ENCODE measurements around the gene SHLD1. TPM values are rescaled to one million over a fixed set of nuclear protein-coding genes. Genes with fewer than 3 reads are reported as not detected.
A peak's percentile ranks its signal among the peaks of the same experiment; 100 is the strongest.
"Not testable (repeated sequence)": the region's sequence is repeated elsewhere in the genome, so short reads cannot be mapped to it uniquely, and the experiment has no call there.

Gene SHLD1
- total RNA-seq, 5 donors from 2014 or later (not counting 1 experiment from before 2014, with no cell fraction given): 10.0 to 15.8 (median 14.2) TPM

DNA sequence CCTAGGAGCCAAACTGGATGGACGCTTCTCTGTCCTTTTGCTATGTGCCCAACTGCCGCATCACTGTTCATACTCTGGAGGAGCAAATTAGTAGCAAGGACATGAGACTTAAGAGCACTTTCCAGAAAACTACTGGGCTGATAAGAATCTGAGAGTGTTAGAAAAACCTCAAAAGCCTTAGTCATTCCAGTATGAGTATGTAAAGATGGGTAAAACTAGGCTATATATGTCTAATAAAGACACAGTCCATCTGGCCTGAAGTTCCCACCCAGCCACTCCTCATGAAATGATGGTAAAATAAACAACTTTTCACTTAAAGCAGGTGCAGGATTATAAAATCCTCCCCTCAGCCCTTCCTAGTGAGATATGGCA is 30.6 kb downstream of the SHLD1 start:
- no peak overlapping the region for H3K4me3 Mint-ChIP-seq
- H3K9me3 Mint-ChIP-seq: no peaks in the 10 kb centered on the region
- ChIA-PET POLR2A (no interaction called here), CTCF (no interaction called here)
- H3K27me3 Mint-ChIP-seq: no peaks in the 10 kb centered on the region
- no peaks in the 10 kb centered on the region for H3K9me3 ChIP-seq
- H3K27me3 ChIP-seq (replicated peaks in 1 of 2; ENCODE audit: control insufficient read depth in 2 of 2, extremely low read depth in 1 of 2, insufficient read depth in 2 of 2, low read length in 1 of 2): no peaks in the 10 kb centered on the region
- peaks cover 5 to 45% of the 10 kb centered on the region in 2 donors for H3K36me3 ChIP-seq (ENCODE audit: control insufficient read depth in 2 of 2, extremely low read depth in 1 of 2, insufficient read depth in 1 of 2, low read length in 1 of 2)
- no peak overlapping the region for H3K4me3 ChIP-seq (ENCODE audit: control insufficient read depth in 1 of 2, extremely low read depth in 1 of 2, low read length in 1 of 2)
- H3K36me3 Mint-ChIP-seq: peaks cover 26% of the 10 kb centered on the region
- no peak overlapping the region for H3K27ac ChIP-seq (ENCODE audit: low read length)
- peaks cover 2 to 6% (median 4%) of the 10 kb centered on the region in 3 donors for H3K4me1 Mint-ChIP-seq
- ATAC-seq (replicated peaks in 1 of 4) (no peak), DNase-seq (no peak)
- 83% methylated on average over 1 of the region's 2 CpGs for WGBS (ENCODE audit: insufficient coverage)
- peak overlapping the region in 1 of 2 donors; percentile 48 for H3K27ac Mint-ChIP-seq
- no peaks in the 10 kb centered on the region for H3K4me1 ChIP-seq (ENCODE audit: control insufficient read depth in 1 of 2, extremely low read depth in 1 of 2, insufficient read depth in 2 of 2, low read length in 2 of 2)

DNA sequence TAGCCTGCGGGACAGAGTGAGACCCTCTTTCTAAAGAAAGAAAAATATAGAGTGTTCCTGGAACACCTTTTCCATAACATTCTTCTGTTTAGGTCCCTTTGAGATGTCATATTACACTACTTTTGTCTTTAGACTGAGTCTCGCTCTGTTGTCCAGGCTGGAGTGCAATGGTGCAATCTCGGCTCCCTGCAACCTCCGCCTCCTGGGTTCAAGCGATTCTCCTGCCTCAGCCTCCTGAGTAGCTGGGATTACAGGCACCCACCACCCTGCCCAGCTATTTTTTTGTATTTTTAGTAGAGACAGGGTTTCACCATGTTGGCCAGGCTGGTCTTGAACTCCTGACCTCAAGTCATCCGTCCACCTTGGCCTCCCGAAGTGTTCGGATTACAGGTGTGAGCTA is 31.2 kb downstream of the SHLD1 start:
- H3K36me3 ChIP-seq (ENCODE audit: control insufficient read depth in 2 of 2, extremely low read depth in 1 of 2, insufficient read depth in 1 of 2, low read length in 1 of 2): peaks cover 8 to 46% of the 10 kb centered on the region in 2 donors
- H3K9me3 Mint-ChIP-seq; H3K4me1 ChIP-seq (ENCODE audit: control insufficient read depth in 1 of 2, extremely low read depth in 1 of 2, insufficient read depth in 2 of 2, low read length in 2 of 2); H3K4me3 ChIP-seq (ENCODE audit: control insufficient read depth in 1 of 2, extremely low read depth in 1 of 2, low read length in 1 of 2); H3K27me3 Mint-ChIP-seq; DNase-seq; H3K4me3 Mint-ChIP-seq; H3K4me1 Mint-ChIP-seq; H3K27ac Mint-ChIP-seq; H3K27ac ChIP-seq (ENCODE audit: low read length); H3K9me3 ChIP-seq; ATAC-seq (replicated peaks in 1 of 4); H3K27me3 ChIP-seq (replicated peaks in 1 of 2; ENCODE audit: control insufficient read depth in 2 of 2, extremely low read depth in 1 of 2, insufficient read depth in 2 of 2, low read length in 1 of 2): not testable (repeated sequence)
- POLR2A ChIA-PET: interaction anchor here in 1 of 2 donors (0.5 kb wide), 1 partner anchor 37 kb away, joined by 4 read pairs; no protein-coding TSS in a partner anchor
- WGBS (ENCODE audit: insufficient coverage): 90% methylated on average over 4 of the region's 8 CpGs
- peaks cover 26% of the 10 kb centered on the region for H3K36me3 Mint-ChIP-seq
- CTCF ChIA-PET: interaction anchor here (0.5 to 1.4 kb wide), 3 partner anchors 23 to 240 kb away, joined by 3 to 4 read pairs (median 4); no protein-coding TSS in a partner anchor

DNA sequence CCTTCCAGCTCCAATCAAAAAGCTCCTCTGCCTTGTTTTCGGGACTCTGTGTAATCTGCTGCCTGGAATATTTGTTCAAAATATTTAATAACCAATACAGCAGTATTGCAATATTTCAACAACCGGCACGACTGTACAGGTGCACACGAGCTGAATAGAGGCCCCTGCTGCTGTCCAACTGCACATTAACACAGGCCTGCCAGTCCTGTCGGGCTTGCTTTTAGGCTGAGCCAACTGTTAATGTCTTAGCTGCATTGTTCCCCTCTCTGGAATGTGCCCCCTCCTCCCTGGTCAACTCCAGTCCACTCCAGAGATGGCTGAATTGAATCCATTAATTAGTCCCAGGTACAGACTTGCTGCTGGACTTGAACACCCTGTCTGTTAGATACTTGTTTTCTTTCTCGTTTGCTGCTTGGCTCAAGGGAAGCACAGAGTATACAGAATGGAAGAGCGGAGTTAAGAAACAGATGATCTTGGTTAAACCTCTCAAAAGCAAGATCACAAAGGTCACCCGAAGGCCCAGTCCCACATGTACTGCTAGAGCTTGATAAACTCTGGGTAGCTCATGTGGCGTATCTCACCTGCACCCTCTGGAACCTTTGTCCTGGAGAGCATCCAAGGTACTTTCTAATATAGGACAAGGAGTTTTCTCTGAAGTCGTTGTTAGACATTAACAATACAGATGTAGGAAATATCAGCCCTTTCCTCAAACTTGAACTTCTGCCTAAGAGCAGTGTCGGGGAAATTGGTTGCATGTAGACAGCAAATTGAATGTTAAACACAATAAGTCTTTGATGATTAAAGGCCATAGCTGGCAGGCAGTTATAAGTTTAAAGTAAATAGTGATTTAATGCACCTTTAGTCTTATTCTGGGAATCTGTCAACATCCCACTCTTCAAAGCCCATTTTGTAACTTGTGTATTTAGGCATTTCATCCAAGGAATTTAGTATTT is 31.9 kb downstream of the SHLD1 start:
- Histone ChIP-seq H3K9me3 (no peaks in the 10 kb centered on the region), H3K4me1 (ENCODE audit: control insufficient read depth in 1 of 2, extremely low read depth in 1 of 2, insufficient read depth in 2 of 2, low read length in 2 of 2) (no peaks in the 10 kb centered on the region), H3K4me3 (ENCODE audit: control insufficient read depth in 1 of 2, extremely low read depth in 1 of 2, low read length in 1 of 2) (no peak overlapping the region), H3K27ac (ENCODE audit: low read length) (no peak overlapping the region), H3K36me3 (ENCODE audit: control insufficient read depth in 2 of 2, extremely low read depth in 1 of 2, insufficient read depth in 1 of 2, low read length in 1 of 2) (peaks cover 8 to 41% of the 10 kb centered on the region in 2 donors), H3K27me3 (replicated peaks in 1 of 2; ENCODE audit: control insufficient read depth in 2 of 2, extremely low read depth in 1 of 2, insufficient read depth in 2 of 2, low read length in 1 of 2) (no peaks in the 10 kb centered on the region)
- no peak for DNase-seq
- ChIA-PET POLR2A (interaction anchor here in 1 of 2 donors (0.5 kb wide), 1 partner anchor 38 kb away, joined by 4 read pairs; no protein-coding TSS in a partner anchor), CTCF (interaction anchor here (0.5 to 1.4 kb wide), 4 partner anchors 24 to 250 kb away, joined by 3 to 4 read pairs (median 4); no protein-coding TSS in a partner anchor)
- Mint-ChIP-seq H3K27ac (no peak overlapping the region), H3K27me3 (no peaks in the 10 kb centered on the region), H3K4me1 (peaks cover 4 to 6% (median 6%) of the 10 kb centered on the region in 3 donors), H3K36me3 (peaks cover 26% of the 10 kb centered on the region), H3K9me3 (no peaks in the 10 kb centered on the region), H3K4me3 (no peak overlapping the region)
- no peak for ATAC-seq (replicated peaks in 1 of 4)
- WGBS (ENCODE audit: insufficient coverage): 76% methylated on average over 8 of the region's 11 CpGs

DNA sequence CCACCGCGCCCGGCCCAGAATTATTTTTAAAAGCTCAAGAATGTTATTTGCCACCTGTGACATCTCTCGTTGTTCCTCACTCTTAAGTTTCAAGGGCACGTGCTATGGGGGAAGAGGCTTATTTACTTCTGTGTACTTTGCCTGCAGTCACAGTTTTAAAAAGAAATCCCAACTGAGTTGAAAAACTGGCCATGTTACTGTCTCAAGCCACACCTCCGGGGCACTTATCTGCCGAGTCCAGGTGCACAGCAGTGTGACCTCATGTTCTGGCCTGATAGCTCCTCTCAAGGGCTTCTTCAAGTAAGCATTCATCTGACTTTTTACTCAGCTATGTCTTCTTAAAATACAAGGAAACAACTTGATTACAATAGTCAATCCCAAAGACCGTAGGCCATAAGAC is 34.5 kb downstream of the SHLD1 start:
- H3K4me3 Mint-ChIP-seq: no peak overlapping the region
- Histone ChIP-seq H3K9me3 (no peaks in the 10 kb centered on the region), H3K27ac (ENCODE audit: low read length) (no peak overlapping the region), H3K4me3 (ENCODE audit: control insufficient read depth in 1 of 2, extremely low read depth in 1 of 2, low read length in 1 of 2) (no peak overlapping the region), H3K36me3 (ENCODE audit: control insufficient read depth in 2 of 2, extremely low read depth in 1 of 2, insufficient read depth in 1 of 2, low read length in 1 of 2) (peaks cover 5 to 27% of the 10 kb centered on the region in 2 donors), H3K4me1 (ENCODE audit: control insufficient read depth in 1 of 2, extremely low read depth in 1 of 2, insufficient read depth in 2 of 2, low read length in 2 of 2) (no peaks in the 10 kb centered on the region), H3K27me3 (replicated peaks in 1 of 2; ENCODE audit: control insufficient read depth in 2 of 2, extremely low read depth in 1 of 2, insufficient read depth in 2 of 2, low read length in 1 of 2) (no peaks in the 10 kb centered on the region)
- no peak for DNase-seq
- POLR2A ChIA-PET: no interaction called here
- peaks cover 6 to 15% (median 10%) of the 10 kb centered on the region in 3 donors for H3K4me1 Mint-ChIP-seq
- H3K36me3 Mint-ChIP-seq: peaks cover 20% of the 10 kb centered on the region
- CTCF ChIA-PET: interaction anchor here (0.5 to 1.3 kb wide), 5 partner anchors 59 to 256 kb away, joined by 3 to 7 read pairs (median 3); no protein-coding TSS in a partner anchor
- WGBS (ENCODE audit: insufficient coverage): 100% methylated on average over 3 of the region's 8 CpGs
- H3K9me3 Mint-ChIP-seq: no peaks in the 10 kb centered on the region
- ATAC-seq (replicated peaks in 1 of 4): no peak
- no peaks in the 10 kb centered on the region for H3K27me3 Mint-ChIP-seq
- H3K27ac Mint-ChIP-seq: no peak overlapping the region

DNA sequence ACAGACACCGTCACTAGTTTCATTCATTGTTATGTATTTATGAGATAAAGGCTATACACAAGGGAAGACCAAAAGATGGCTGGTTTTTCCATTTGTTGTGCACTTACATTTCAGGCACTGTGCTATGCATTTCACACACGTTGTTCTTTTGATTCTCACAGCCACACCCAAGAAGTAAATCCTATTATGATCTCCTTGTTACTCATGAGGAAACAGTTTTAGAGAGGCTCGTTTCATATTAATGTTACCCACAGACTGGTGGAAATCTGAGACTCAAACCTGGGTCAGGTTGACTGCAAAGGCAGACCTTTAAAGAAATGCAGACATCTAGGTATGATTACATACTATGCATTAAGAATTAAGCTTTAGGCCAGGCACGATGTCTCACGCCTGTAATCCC is 34.9 kb downstream of the SHLD1 start:
- H3K27ac Mint-ChIP-seq: no peak overlapping the region

DNA sequence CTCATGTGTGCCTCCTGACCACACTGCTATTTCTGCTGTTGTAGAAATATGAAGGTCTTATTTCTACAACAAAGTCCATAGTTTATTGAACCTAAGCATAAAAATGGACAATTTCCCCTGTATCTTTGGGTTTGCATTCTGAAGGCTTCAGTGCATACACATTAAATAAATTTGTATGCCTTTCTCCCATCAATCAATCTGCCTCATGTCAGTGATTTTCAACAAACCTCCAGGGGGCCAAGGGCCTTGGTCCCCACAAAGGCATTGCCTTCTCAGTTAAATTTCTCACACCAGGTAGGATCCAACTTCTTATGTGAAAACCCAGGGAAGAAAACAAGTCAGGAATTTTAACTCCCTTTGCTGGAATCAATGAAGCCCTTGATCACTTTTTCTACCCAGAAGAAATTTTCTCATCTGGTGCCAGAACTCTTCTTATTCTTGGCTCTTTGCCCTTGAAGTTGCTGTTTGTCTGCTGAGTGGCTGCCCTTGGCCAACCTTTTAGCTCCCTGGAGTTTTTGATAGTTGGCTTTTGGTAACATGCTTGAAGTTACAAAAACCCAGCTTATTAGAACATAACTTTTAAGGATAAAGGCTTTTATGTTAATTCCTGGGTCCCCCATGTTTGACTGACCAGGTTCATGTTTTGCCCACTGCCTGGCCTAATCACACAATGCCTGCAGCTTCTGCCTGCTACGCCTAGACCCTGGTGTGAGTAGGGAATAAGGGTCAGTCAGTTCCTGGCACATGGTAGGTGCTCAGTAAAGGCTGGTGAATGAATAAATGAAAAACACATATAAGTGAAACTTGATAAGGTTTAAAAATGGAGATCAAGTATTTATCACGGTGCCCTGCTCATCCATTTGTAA is 37.0 kb downstream of the SHLD1 start:
- H3K27ac ChIP-seq (ENCODE audit: low read length): no peak overlapping the region
- no peaks in the 10 kb centered on the region for H3K4me1 ChIP-seq (ENCODE audit: control insufficient read depth in 1 of 2, extremely low read depth in 1 of 2, insufficient read depth in 2 of 2, low read length in 2 of 2)
- ATAC-seq (replicated peaks in 1 of 4) (no peak), DNase-seq (peak in 1 of 35 experiments; percentile 21)
- no peaks in the 10 kb centered on the region for H3K27me3 ChIP-seq (replicated peaks in 1 of 2; ENCODE audit: control insufficient read depth in 2 of 2, extremely low read depth in 1 of 2, insufficient read depth in 2 of 2, low read length in 1 of 2)
- H3K36me3 Mint-ChIP-seq: peaks cover 15% of the 10 kb centered on the region
- H3K36me3 ChIP-seq (ENCODE audit: control insufficient read depth in 2 of 2, extremely low read depth in 1 of 2, insufficient read depth in 1 of 2, low read length in 1 of 2): peaks cover 5 to 22% of the 10 kb centered on the region in 2 donors
- no peaks in the 10 kb centered on the region for H3K9me3 ChIP-seq
- no peaks in the 10 kb centered on the region for H3K9me3 Mint-ChIP-seq
- peaks cover under 1 to 13% (median 8%) of the 10 kb centered on the region in 3 donors for H3K4me1 Mint-ChIP-seq
- H3K27ac Mint-ChIP-seq: peak overlapping the region; percentile 77 to 79
- no peaks in the 10 kb centered on the region for H3K27me3 Mint-ChIP-seq
- H3K4me3 ChIP-seq (ENCODE audit: control insufficient read depth in 1 of 2, extremely low read depth in 1 of 2, low read length in 1 of 2): no peak overlapping the region
- WGBS (ENCODE audit: insufficient coverage): no CpG with 5 or more reads among the region's 2 CpGs
- ChIA-PET CTCF (interaction anchor here (0.5 to 3.7 kb wide), 24 partner anchors 26 to 1700 kb away, joined by 3 to 44 read pairs (median 4); no protein-coding TSS in a partner anchor), POLR2A (interaction anchor here (0.8 to 0.9 kb wide), 3 partner anchors 73 to 181 kb away, joined by 3 to 5 read pairs (median 3); no protein-coding TSS in a partner anchor)
- H3K4me3 Mint-ChIP-seq: no peak overlapping the region

More for the DNA sequence above, 34.9 kb downstream of the SHLD1 start:
- ATAC-seq (replicated peaks in 1 of 4) (no peak), DNase-seq (no peak)
- CTCF ChIA-PET: interaction anchor here (0.5 to 1.3 kb wide), 7 partner anchors 34 to 257 kb away, joined by 3 to 9 read pairs (median 3); no protein-coding TSS in a partner anchor
- H3K9me3 ChIP-seq: no peaks in the 10 kb centered on the region
- H3K9me3 Mint-ChIP-seq: no peaks in the 10 kb centered on the region
- peaks cover 22% of the 10 kb centered on the region for H3K36me3 Mint-ChIP-seq
- no peaks in the 10 kb centered on the region for H3K27me3 ChIP-seq (replicated peaks in 1 of 2; ENCODE audit: control insufficient read depth in 2 of 2, extremely low read depth in 1 of 2, insufficient read depth in 2 of 2, low read length in 1 of 2)
- peaks cover 5 to 29% of the 10 kb centered on the region in 2 donors for H3K36me3 ChIP-seq (ENCODE audit: control insufficient read depth in 2 of 2, extremely low read depth in 1 of 2, insufficient read depth in 1 of 2, low read length in 1 of 2)
- H3K27me3 Mint-ChIP-seq: no peaks in the 10 kb centered on the region
- no peak overlapping the region for H3K4me3 ChIP-seq (ENCODE audit: control insufficient read depth in 1 of 2, extremely low read depth in 1 of 2, low read length in 1 of 2)
- no peaks in the 10 kb centered on the region for H3K4me1 ChIP-seq (ENCODE audit: control insufficient read depth in 1 of 2, extremely low read depth in 1 of 2, insufficient read depth in 2 of 2, low read length in 2 of 2)
- no CpG with 5 or more reads among the region's 5 CpGs for WGBS (ENCODE audit: insufficient coverage)
- H3K4me1 Mint-ChIP-seq: peaks cover 6 to 15% (median 10%) of the 10 kb centered on the region in 3 donors
- H3K27ac ChIP-seq (ENCODE audit: low read length): no peak overlapping the region
- no peak overlapping the region for H3K4me3 Mint-ChIP-seq
- POLR2A ChIA-PET: no interaction called here
